GM18861 (cell line): ENCODE results near the gene MBNL2.

Source experiments
- ATAC-seq: cut with Tn5 transposase; IDR thresholded peaks from one replicate; pipeline ENCODE4 v1.9.1; 2021; ENCODE audit not compliant: unreplicated experiment

The MBNL2 gene

GRCh38 chr13:97403893-97404750 is 182.0 kb downstream of the MBNL2 start:
- ATAC-seq = peak; percentile 49

GRCh38 chr13:97407540-97407939 is 185.4 kb downstream of the MBNL2 start:
- ATAC-seq = no peak

- ATAC-seq = no peak
Observed at GRCh38 chr13:97408938-97409337, 186.8 kb downstream of the MBNL2 start.

- no peak for ATAC-seq
Observed at GRCh38 chr13:97411984-97412383, 189.9 kb downstream of the MBNL2 start.

- ATAC-seq = no peak
Observed at GRCh38 chr13:97413694-97414093, 191.6 kb downstream of the MBNL2 start.

GRCh38 chr13:97414392-97414791 is 192.3 kb downstream of the MBNL2 start:
- ATAC-seq = no peak

GRCh38 chr13:97417698-97418097 is 195.6 kb downstream of the MBNL2 start:
- ATAC-seq = no peak

GRCh38 chr13:97422118-97423054 is 200.3 kb downstream of the MBNL2 start:
- ATAC-seq = no peak

- ATAC-seq = no peak
Observed at GRCh38 chr13:97423300-97424045, 201.3 kb downstream of the MBNL2 start.

- ATAC-seq = no peak
Observed at GRCh38 chr13:97425590-97425989, 203.5 kb downstream of the MBNL2 start.

- no peak for ATAC-seq
Observed at GRCh38 chr13:97426695-97427094, 204.6 kb downstream of the MBNL2 start.

GRCh38 chr13:97429681-97430081 is 207.5 kb downstream of the MBNL2 start:
- no peak for ATAC-seq

GRCh38 chr13:97430296-97430695 is 208.2 kb downstream of the MBNL2 start:
- no peak for ATAC-seq

- ATAC-seq = no peak
Observed at GRCh38 chr13:97431171-97431764, 209.1 kb downstream of the MBNL2 start.

GRCh38 chr13:97432232-97432916 is 210.2 kb downstream of the MBNL2 start:
- ATAC-seq = no peak

- ATAC-seq = peak; percentile 79
Observed at GRCh38 chr13:97432917-97433726, 211.0 kb downstream of the MBNL2 start.

- ATAC-seq = peak; percentile 31
Observed at GRCh38 chr13:97433727-97434396, 211.7 kb downstream of the MBNL2 start, which contains the start of gene RAP2A. Gene RAP2A, plus strand, starts transcription at chr13:97434169. Its CDS starts 302 bp downstream, at chr13:97434471.

GRCh38 chr13:97434397-97435201 is 212.5 kb downstream of the MBNL2 start:
- ATAC-seq = no peak
